Testis (tissue), 2 donors: Measurements from ENCODE around the gene NPC2.

Source experiments
- POLR2A ChIP-seq: fragments of 450-650 bp; IDR thresholded peaks from one replicate; pipeline ENCODE4 v1.6.1; 2017; ENCODE audit warnings: antibody characterized with exemption, mild to moderate bottlenecking, moderate library complexity
- TF ChIP-seq, protein P1 (sequence below), 3 experiments: fragments of 450-650 bp in 2 of 3; fragments of 200-600 bp in 1 of 3; sonication (generic) in 1 of 3; IDR thresholded peaks; one replicate each; pipeline ENCODE4 v1.5.1; 2016 to 2019; ENCODE audit warnings: antibody characterized with exemption in 3 of 3, mild to moderate bottlenecking in 2 of 3, moderate library complexity in 1 of 3

DNA sequence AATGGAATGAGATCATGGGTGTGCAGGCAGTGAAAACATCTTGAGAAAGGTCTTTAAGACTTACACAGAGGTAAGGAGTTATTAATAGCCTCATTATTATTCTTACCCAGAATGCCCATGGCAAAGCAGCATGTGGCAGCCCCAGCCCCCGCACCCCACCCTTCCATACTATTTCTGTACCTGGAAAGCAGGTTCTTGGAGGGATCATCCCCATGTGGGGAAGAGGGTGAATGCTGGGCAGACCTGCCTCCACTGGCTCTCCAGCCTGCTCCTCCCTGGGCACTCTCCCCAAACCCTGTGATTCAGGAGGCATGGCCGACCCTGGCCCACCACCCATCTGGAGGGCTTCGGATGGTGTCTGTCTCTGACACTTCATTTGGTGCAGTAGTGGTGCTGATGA is 28.3 kb downstream of the NPC2 start:
- TF ChIP-seq, protein P1, sequence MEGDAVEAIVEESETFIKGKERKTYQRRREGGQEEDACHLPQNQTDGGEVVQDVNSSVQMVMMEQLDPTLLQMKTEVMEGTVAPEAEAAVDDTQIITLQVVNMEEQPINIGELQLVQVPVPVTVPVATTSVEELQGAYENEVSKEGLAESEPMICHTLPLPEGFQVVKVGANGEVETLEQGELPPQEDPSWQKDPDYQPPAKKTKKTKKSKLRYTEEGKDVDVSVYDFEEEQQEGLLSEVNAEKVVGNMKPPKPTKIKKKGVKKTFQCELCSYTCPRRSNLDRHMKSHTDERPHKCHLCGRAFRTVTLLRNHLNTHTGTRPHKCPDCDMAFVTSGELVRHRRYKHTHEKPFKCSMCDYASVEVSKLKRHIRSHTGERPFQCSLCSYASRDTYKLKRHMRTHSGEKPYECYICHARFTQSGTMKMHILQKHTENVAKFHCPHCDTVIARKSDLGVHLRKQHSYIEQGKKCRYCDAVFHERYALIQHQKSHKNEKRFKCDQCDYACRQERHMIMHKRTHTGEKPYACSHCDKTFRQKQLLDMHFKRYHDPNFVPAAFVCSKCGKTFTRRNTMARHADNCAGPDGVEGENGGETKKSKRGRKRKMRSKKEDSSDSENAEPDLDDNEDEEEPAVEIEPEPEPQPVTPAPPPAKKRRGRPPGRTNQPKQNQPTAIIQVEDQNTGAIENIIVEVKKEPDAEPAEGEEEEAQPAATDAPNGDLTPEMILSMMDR (IDR thresholded peaks at IDR 0.05) = no peak
- no peak for TF ChIP-seq POLR2A
